ENCODE results near the gene MUS81. TPM values are rescaled to one million over a fixed set of nuclear protein-coding genes. Genes with fewer than 3 reads are reported as not detected.

Gene MUS81
- total RNA-seq, 1 donor from 2014 or later: 68.5 TPM

DNA sequence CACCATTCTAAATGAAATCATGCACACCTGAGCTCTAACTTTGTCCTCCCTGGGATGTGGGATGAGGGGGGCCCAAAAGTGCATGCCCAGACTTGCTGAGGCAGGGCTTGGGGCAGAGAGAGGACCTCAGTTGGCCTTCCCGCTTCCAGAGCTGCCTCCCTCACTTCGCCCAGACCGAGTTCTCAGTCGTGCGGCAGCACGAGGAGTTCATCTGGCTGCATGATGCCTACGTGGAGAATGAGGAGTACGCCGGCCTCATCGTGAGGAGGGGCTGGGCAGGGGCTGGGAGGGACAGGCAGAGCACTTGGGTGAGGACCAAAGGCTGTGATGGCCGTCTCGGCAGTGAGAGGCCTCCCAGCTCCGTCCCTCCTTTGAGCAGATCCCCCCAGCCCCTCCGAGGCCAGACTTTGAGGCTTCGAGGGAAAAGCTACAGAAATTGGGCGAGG is 10.4 kb upstream of the MUS81 start:
- Mint-ChIP-seq H3K27ac (ENCODE audit: unreplicated experiment) (no peak overlapping the region), H3K36me3 (ENCODE audit: unreplicated experiment) (peaks cover 32% of the 10 kb centered on the region), H3K4me1 (ENCODE audit: unreplicated experiment) (peaks cover 4% of the 10 kb centered on the region), H3K9me3 (ENCODE audit: unreplicated experiment) (peaks cover 4% of the 10 kb centered on the region), H3K4me3 (ENCODE audit: unreplicated experiment) (no peak overlapping the region), H3K27me3 (ENCODE audit: unreplicated experiment) (no peaks in the 10 kb centered on the region)
- no peak for DNase-seq (ENCODE audit: extremely low spot score, unreplicated experiment)
- TF ChIP-seq, protein P1, sequence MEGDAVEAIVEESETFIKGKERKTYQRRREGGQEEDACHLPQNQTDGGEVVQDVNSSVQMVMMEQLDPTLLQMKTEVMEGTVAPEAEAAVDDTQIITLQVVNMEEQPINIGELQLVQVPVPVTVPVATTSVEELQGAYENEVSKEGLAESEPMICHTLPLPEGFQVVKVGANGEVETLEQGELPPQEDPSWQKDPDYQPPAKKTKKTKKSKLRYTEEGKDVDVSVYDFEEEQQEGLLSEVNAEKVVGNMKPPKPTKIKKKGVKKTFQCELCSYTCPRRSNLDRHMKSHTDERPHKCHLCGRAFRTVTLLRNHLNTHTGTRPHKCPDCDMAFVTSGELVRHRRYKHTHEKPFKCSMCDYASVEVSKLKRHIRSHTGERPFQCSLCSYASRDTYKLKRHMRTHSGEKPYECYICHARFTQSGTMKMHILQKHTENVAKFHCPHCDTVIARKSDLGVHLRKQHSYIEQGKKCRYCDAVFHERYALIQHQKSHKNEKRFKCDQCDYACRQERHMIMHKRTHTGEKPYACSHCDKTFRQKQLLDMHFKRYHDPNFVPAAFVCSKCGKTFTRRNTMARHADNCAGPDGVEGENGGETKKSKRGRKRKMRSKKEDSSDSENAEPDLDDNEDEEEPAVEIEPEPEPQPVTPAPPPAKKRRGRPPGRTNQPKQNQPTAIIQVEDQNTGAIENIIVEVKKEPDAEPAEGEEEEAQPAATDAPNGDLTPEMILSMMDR (IDR thresholded peaks at IDR 0.05): no peak

DNA sequence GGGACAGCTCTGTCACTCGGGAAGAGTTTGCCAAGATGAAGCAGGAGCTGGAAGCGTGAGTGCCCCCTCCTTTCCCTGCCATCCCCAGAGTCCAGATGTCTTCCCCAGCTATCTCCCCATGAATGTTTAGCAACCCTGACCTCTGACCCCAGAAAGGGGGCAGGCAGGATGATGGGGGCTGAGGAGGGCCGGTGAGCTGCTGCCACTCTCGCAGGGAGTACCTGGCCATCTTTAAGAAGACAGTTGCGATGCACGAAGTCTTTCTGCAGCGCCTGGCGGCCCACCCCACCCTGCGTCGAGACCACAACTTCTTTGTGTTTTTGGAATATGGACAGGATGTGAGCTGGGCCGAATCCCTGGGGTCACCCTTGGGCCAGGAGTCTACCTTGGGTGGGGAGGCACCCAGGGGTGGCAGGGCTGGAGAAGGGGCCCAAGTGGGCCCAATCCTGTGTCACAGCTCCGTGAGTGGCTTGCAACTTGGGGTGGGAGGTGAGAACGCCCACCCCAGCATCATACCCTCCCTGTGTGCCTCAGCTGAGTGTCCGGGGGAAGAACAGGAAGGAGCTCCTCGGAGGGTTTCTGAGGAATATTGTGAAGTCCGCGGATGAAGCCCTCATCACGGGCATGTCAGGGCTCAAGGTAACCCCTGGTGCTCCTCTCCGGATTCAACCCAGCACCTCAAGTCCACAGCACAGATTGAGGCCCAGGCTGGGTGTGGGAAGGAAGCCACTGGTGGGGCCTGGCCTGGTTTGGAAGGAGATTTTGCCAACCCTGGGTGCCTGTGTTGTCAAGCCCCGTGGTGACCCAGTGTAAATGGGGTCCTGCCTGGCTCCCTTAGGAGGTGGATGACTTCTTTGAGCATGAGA is 9.8 kb upstream of the MUS81 start:
- no peak overlapping the region for H3K27ac Mint-ChIP-seq (ENCODE audit: unreplicated experiment)
- DNase-seq (ENCODE audit: extremely low spot score, unreplicated experiment): no peak

DNA sequence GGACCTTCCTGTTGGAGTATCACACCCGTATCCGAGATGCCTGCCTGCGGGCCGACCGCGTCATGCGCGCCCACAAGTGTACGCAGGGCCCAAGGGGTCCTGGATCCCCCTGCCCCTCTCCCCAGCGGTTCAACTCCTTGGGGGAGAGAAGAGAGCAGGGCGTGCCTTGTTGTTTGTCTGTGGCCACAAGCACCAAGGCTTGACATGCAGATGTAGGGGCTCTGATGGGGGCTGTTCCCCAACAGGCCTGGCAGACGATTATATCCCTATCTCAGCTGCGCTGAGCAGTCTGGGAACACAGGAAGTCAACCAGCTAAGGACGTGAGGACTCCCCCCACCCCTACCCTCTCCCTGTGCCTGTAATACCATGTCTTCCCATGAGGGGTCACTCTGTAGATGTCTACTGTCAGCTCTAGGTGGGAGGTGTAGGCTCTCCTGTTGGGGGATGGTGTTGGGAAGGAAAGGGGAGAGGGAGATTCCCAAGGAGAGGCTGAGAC is 9.1 kb upstream of the MUS81 start:
- Mint-ChIP-seq H3K36me3 (ENCODE audit: unreplicated experiment) (peaks cover 42% of the 10 kb centered on the region), H3K27me3 (ENCODE audit: unreplicated experiment) (no peaks in the 10 kb centered on the region), H3K4me1 (ENCODE audit: unreplicated experiment) (peaks cover 15% of the 10 kb centered on the region), H3K9me3 (ENCODE audit: unreplicated experiment) (peaks cover 4% of the 10 kb centered on the region), H3K4me3 (ENCODE audit: unreplicated experiment) (no peak overlapping the region), H3K27ac (ENCODE audit: unreplicated experiment) (no peak overlapping the region)
- DNase-seq (ENCODE audit: extremely low spot score, unreplicated experiment): no peak
- TF ChIP-seq, protein P1 (IDR thresholded peaks at IDR 0.05): peak; percentile 54

More for the DNA sequence above, 9.8 kb upstream of the MUS81 start:
- peaks cover 4% of the 10 kb centered on the region for H3K9me3 Mint-ChIP-seq (ENCODE audit: unreplicated experiment)
- no peak overlapping the region for H3K4me3 Mint-ChIP-seq (ENCODE audit: unreplicated experiment)
- H3K4me1 Mint-ChIP-seq (ENCODE audit: unreplicated experiment): peaks cover 8% of the 10 kb centered on the region
- H3K36me3 Mint-ChIP-seq (ENCODE audit: unreplicated experiment): peaks cover 36% of the 10 kb centered on the region
- H3K27me3 Mint-ChIP-seq (ENCODE audit: unreplicated experiment): no peaks in the 10 kb centered on the region
- TF ChIP-seq, protein P1 (IDR thresholded peaks at IDR 0.05): no peak

DNA sequence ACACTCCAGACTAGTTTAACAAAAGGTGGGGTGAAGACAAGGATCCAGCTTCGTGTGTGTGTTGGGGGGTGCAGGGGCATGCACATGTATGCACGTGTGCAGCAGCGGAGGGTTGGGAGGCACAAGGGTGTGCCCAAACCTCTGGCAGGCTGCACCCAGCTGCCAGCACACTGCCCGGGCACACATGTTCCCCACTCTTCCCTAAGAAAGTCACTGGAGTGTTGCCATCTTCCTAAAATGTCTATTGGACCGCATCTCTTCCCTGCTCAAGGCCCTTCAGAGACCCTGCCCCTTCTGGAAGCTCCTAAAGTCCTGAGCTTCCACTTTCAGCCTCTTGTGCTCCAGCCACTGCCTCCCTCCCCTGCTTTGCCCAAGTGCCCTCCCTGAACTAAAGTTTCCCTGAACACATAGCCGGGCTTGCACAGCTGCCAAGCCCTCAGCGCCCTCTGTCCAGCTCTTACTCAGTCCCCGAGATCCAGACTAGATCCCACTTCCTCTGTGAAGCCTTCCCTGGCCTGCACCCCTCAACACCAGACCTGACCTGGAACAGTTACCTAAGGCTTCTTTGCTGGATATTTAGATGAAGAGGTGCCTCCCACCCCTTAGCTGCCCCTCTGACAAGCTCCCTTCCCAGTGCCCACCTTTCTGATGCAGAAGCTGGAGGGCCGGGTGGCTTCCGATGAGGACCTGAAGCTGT is 8.3 kb upstream of the MUS81 start:
- no peak for DNase-seq (ENCODE audit: extremely low spot score, unreplicated experiment)
- H3K27me3 Mint-ChIP-seq (ENCODE audit: unreplicated experiment): no peaks in the 10 kb centered on the region
- H3K9me3 Mint-ChIP-seq (ENCODE audit: unreplicated experiment): peaks cover 4% of the 10 kb centered on the region
- H3K36me3 Mint-ChIP-seq (ENCODE audit: unreplicated experiment): peaks cover 49% of the 10 kb centered on the region
- TF ChIP-seq, protein P1 (IDR thresholded peaks at IDR 0.05): no peak
- H3K4me3 Mint-ChIP-seq (ENCODE audit: unreplicated experiment): no peak overlapping the region
- H3K4me1 Mint-ChIP-seq (ENCODE audit: unreplicated experiment): peaks cover 23% of the 10 kb centered on the region
- H3K27ac Mint-ChIP-seq (ENCODE audit: unreplicated experiment): no peak overlapping the region

Data from osteocyte (in vitro differentiated cells).